ENCODE results near the gene GRAMD1B.

GRCh38 chr11:123483058-123483457 is 53.0 kb downstream of the GRAMD1B start:
- TF ChIP-seq CTCF (IDR thresholded peaks at IDR 0.05): no peak
- TF ChIP-seq POLR2A (IDR thresholded peaks at IDR 0.05): no peak
